ENCODE results near the gene SIK3.

DNA sequence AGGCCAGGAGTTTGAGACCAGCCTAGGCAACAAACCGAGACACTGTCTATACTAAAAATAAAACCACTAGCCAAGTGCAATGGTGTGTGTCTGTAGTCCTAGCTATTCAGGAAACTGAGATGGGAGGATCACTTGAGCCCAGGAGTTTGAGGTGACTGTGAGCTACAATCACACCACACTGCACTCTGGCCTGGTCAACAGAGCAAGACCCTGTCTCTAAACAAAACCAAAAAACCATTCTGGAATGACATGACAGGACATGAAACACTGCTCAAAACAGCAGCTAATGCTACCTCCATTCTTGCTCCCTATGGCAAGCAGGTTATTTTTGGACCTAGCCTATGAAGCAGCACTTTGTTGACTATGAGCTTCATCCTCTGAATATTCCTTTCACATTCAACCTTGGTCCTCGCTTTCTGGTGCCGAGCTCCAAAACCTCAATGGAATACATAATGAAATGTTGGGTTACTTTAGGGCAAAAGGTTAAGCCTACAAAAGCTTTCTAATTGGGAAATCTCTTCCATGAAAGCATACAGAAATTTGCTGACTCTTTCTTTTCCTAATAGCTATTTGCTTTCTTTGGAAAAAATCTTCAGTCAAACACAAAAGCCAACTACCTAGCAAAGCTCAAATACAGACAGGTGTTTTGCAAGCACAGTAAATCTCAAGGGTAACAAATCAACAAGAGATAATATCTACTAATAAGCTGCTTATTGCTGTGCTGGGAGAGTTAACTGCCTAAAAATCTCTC is 21.1 kb downstream of the SIK3 start:
- TF ChIP-seq, protein P1, sequence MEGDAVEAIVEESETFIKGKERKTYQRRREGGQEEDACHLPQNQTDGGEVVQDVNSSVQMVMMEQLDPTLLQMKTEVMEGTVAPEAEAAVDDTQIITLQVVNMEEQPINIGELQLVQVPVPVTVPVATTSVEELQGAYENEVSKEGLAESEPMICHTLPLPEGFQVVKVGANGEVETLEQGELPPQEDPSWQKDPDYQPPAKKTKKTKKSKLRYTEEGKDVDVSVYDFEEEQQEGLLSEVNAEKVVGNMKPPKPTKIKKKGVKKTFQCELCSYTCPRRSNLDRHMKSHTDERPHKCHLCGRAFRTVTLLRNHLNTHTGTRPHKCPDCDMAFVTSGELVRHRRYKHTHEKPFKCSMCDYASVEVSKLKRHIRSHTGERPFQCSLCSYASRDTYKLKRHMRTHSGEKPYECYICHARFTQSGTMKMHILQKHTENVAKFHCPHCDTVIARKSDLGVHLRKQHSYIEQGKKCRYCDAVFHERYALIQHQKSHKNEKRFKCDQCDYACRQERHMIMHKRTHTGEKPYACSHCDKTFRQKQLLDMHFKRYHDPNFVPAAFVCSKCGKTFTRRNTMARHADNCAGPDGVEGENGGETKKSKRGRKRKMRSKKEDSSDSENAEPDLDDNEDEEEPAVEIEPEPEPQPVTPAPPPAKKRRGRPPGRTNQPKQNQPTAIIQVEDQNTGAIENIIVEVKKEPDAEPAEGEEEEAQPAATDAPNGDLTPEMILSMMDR (conservative IDR thresholded peaks at IDR 0.05; ENCODE audit: low read depth in 2 of 2): no peak
- TF ChIP-seq EZH2 (IDR thresholded peaks at IDR 0.05; ENCODE audit: low read depth, unreplicated experiment): no peak
- TF ChIP-seq CREB1 (CRISPR knock-in tag; IDR thresholded peaks at IDR 0.05; ENCODE audit: low read depth): no peak
- no peak for TF ChIP-seq REST (IDR thresholded peaks at IDR 0.05; ENCODE audit: unreplicated experiment)
- TF ChIP-seq NANOG (IDR thresholded peaks at IDR 0.05; ENCODE audit: borderline replicate concordance): no peak
- TF ChIP-seq POLR2AphosphoS5 (IDR thresholded peaks at IDR 0.05; ENCODE audit: low read depth): no peak
- TF ChIP-seq EZH2phosphoT487 (IDR thresholded peaks at IDR 0.05; ENCODE audit: unreplicated experiment): no peak
- no peak for TF ChIP-seq ZNF114 (CRISPR knock-in tag; IDR thresholded peaks at IDR 0.05)
- no peak for TF ChIP-seq ZNF462 (CRISPR knock-in tag; IDR thresholded peaks at IDR 0.05)
- TF ChIP-seq JUNB (IDR thresholded peaks at IDR 0.05; ENCODE audit: unreplicated experiment): no peak

Measured in GM23338 (cell line).